Neural crest cell (in vitro differentiated cells): ENCODE data around the gene LSM14B. TPM values are rescaled to one million over a fixed set of nuclear protein-coding genes. Genes with fewer than 3 reads are reported as not detected.

Source experiments
- DNase-seq: peaks from one replicate; pipeline ENCODE4 v3.0.0; 2021; ENCODE audit warnings: low read depth, mixed read lengths, low spot score
- H3K27ac Mint-ChIP-seq: one replicate; pipeline ENCODE4 v1.8.0; 2021; ENCODE audit warnings: mild to moderate bottlenecking, mixed read lengths; ENCODE audit not compliant: unreplicated experiment
- H3K27me3 Mint-ChIP-seq: 2 replicates; pipeline ENCODE4 v1.8.0; 2021; ENCODE audit warnings: low read depth, mild to moderate bottlenecking, mixed read lengths
- H3K36me3 Mint-ChIP-seq: 2 replicates; pipeline ENCODE4 v1.8.0; 2021; ENCODE audit warnings: low read depth, mild to moderate bottlenecking, mixed read lengths
- H3K4me1 Mint-ChIP-seq: 2 replicates; pipeline ENCODE4 v1.8.0; 2021; ENCODE audit warnings: mixed read lengths
- H3K4me3 Mint-ChIP-seq: one replicate; pipeline ENCODE4 v1.8.0; 2021; ENCODE audit warnings: mild to moderate bottlenecking, mixed read lengths
- H3K9me3 Mint-ChIP-seq: 2 replicates; pipeline ENCODE4 v1.8.0; 2021; ENCODE audit warnings: mixed read lengths
- CTCF ChIP-seq: fragments of 200-600 bp; sonication (generic); conservative IDR thresholded peaks from 2 replicates; pipeline ENCODE4 v1.5.0; 2021; ENCODE audit warnings: antibody characterized with exemption, mild to moderate bottlenecking
- total RNA-seq: library from RNA; stranded (reverse); gene quantifications from 2 replicates; pipeline ENCODE4 v1.2.1, GENCODE V29; 2021

Gene LSM14B
- total RNA-seq, 1 donor from 2014 or later = 97.1 TPM

- no peaks in the 10 kb centered on the region for H3K27me3 Mint-ChIP-seq
- no peak overlapping the region for H3K27ac Mint-ChIP-seq
- H3K9me3 Mint-ChIP-seq = no peaks in the 10 kb centered on the region
- no peak overlapping the region for H3K4me3 Mint-ChIP-seq
- peaks cover 4% of the 10 kb centered on the region for H3K4me1 Mint-ChIP-seq
- no peak for TF ChIP-seq CTCF
- no peak for DNase-seq
- H3K36me3 Mint-ChIP-seq = peaks cover 11% of the 10 kb centered on the region
Observed at GRCh38 chr20:62176866-62177265, 54.6 kb downstream of the LSM14B start.

DNA sequence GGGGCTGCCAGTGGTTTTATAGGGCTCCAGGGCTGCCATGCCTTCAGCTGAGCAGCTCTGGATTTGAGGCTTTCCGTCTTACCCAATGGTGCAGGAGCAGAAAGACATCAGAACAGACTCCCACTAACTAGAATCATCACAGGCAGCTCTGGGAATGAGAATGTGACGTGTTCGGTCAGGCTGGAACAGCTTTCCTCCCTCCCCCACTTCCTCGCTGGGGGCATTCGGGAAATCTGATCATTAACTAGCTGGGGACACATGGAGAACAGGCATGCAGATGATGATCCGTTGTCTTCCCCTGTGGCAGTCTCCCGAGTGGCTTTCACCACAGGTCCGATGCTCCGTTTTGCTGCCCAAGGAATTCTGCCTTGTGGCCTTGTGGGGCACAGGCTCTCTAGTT, 55.0 kb downstream of the LSM14B start:
- no peak overlapping the region for H3K4me3 Mint-ChIP-seq
- H3K27me3 Mint-ChIP-seq = no peaks in the 10 kb centered on the region
- no peak for TF ChIP-seq CTCF
- peaks cover 8% of the 10 kb centered on the region for H3K4me1 Mint-ChIP-seq
- DNase-seq = no peak
- H3K27ac Mint-ChIP-seq = no peak overlapping the region
- H3K9me3 Mint-ChIP-seq = no peaks in the 10 kb centered on the region
- H3K36me3 Mint-ChIP-seq = peaks cover 12% of the 10 kb centered on the region

GRCh38 chr20:62178316-62179161, 56.3 kb downstream of the LSM14B start:
- H3K36me3 Mint-ChIP-seq = peaks cover 12% of the 10 kb centered on the region
- peaks cover 12% of the 10 kb centered on the region for H3K4me1 Mint-ChIP-seq
- no peak for TF ChIP-seq CTCF
- no peaks in the 10 kb centered on the region for H3K27me3 Mint-ChIP-seq
- H3K27ac Mint-ChIP-seq = no peak overlapping the region
- H3K4me3 Mint-ChIP-seq = peak overlapping the region; percentile 27
- no peak for DNase-seq
- no peaks in the 10 kb centered on the region for H3K9me3 Mint-ChIP-seq

GRCh38 chr20:62179162-62179504, 56.9 kb downstream of the LSM14B start:
- Mint-ChIP-seq H3K9me3 (no peaks in the 10 kb centered on the region), H3K36me3 (peaks cover 12% of the 10 kb centered on the region), H3K4me1 (peaks cover 17% of the 10 kb centered on the region), H3K27ac (no peak overlapping the region), H3K27me3 (no peaks in the 10 kb centered on the region), H3K4me3 (peak overlapping the region; percentile 27)
- TF ChIP-seq CTCF = no peak
- no peak for DNase-seq

DNA sequence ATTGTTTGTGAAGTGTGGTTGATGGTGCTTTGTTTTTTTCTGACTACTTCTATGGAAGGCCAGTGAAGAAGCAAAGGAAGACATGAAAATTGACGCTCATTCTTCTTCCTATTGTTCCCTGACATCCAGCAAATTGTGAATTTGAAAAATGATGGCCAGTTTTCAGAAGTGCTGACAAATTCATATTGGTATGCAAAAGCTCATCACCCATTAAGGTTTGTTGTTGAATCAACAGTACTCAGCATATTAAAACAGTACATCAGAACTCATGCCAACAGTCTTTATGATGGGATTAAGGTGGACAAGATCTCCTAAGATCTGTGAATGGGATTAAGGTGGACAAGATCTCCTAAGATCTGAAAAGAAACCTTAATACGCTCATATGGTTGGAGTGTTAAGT, 59.5 kb downstream of the LSM14B start:
- Mint-ChIP-seq H3K4me3 (peak overlapping the region; percentile 94), H3K27me3 (no peaks in the 10 kb centered on the region), H3K27ac (no peak overlapping the region), H3K4me1 (peaks cover 22% of the 10 kb centered on the region), H3K36me3 (peaks cover 6% of the 10 kb centered on the region), H3K9me3 (no peaks in the 10 kb centered on the region)
- DNase-seq = no peak
- no peak for TF ChIP-seq CTCF
